ENCODE results near the gene CD46.

DNA sequence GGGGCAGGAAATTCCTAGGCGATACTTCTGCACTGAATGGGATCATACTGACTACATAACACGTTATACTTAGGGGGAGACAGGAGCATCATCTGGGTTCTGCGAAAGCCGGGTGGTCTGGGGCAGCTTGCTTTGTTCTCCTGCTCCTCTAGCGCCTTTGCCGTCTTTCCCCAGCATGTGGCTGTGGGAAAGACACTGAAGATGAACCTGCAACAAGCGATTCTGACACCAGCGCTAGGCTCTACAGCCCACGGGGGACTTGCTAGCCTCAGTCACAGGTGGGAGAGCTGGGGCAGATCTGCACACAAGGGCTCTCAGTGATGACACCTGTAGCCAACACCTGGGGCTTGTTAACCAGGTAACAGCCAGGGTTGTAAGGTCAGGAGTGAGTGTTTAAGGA lies 51.8 kb downstream of the CD46 start:
- TF ChIP-seq EP300 (IDR thresholded peaks at IDR 0.05): no peak
- TF ChIP-seq, protein P1, sequence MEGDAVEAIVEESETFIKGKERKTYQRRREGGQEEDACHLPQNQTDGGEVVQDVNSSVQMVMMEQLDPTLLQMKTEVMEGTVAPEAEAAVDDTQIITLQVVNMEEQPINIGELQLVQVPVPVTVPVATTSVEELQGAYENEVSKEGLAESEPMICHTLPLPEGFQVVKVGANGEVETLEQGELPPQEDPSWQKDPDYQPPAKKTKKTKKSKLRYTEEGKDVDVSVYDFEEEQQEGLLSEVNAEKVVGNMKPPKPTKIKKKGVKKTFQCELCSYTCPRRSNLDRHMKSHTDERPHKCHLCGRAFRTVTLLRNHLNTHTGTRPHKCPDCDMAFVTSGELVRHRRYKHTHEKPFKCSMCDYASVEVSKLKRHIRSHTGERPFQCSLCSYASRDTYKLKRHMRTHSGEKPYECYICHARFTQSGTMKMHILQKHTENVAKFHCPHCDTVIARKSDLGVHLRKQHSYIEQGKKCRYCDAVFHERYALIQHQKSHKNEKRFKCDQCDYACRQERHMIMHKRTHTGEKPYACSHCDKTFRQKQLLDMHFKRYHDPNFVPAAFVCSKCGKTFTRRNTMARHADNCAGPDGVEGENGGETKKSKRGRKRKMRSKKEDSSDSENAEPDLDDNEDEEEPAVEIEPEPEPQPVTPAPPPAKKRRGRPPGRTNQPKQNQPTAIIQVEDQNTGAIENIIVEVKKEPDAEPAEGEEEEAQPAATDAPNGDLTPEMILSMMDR (IDR thresholded peaks at IDR 0.05): no peak
- no peak for TF ChIP-seq POLR2A (IDR thresholded peaks at IDR 0.05)

Data from sigmoid colon (tissue), 4 donors.